KMS-11 (cell line): ENCODE data around the gene TUBA1C.
"Not testable (repeated sequence)": the region's sequence is repeated elsewhere in the genome, so short reads cannot be mapped to it uniquely, and the experiment has no call there.

Experiments used
- H2AFZ ChIP-seq: fragments of 200-600 bp; sonication (generic); 2 replicates; pipeline ENCODE4 v1.6.1; 2016; ENCODE audit warnings: antibody characterized with exemption, mixed run types, low read depth
- H3K27ac ChIP-seq: fragments of 200-600 bp; sonication (generic); 2 replicates; pipeline ENCODE4 v1.6.1; 2016; ENCODE audit warnings: mild to moderate bottlenecking, mixed run types
- H3K27me3 ChIP-seq: fragments of 200-600 bp; sonication (generic); 2 replicates; pipeline ENCODE4 v1.6.1; 2017; ENCODE audit warnings: mild to moderate bottlenecking, low read depth, mixed run types, moderate library complexity; ENCODE audit not compliant: insufficient read depth
- H3K36me3 ChIP-seq: fragments of 200-600 bp; sonication (generic); 2 replicates; pipeline ENCODE4 v1.6.1; 2017; ENCODE audit warnings: mild to moderate bottlenecking, mixed run types; ENCODE audit not compliant: insufficient read depth
- H3K4me1 ChIP-seq: fragments of 200-600 bp; sonication (generic); 2 replicates; pipeline ENCODE4 v1.6.1; 2016; ENCODE audit warnings: mild to moderate bottlenecking, low read depth, mixed run types; ENCODE audit not compliant: poor library complexity, severe bottlenecking
- H3K4me2 ChIP-seq: fragments of 200-600 bp; sonication (generic); 2 replicates; pipeline ENCODE4 v1.7.0; 2016; ENCODE audit warnings: mild to moderate bottlenecking, mixed run types
- H3K4me3 ChIP-seq: fragments of 200-600 bp; sonication (generic); IDR thresholded peaks from 2 replicates; pipeline ENCODE4 v1.6.1; 2017; ENCODE audit warnings: low read depth, low read length, mixed read lengths; ENCODE audit not compliant: insufficient read depth
- H3K79me2 ChIP-seq: fragments of 200-600 bp; sonication (generic); 2 replicates; pipeline ENCODE4 v1.6.1; 2016; ENCODE audit warnings: low read depth, mixed run types; ENCODE audit not compliant: insufficient read depth
- H3K9ac ChIP-seq: fragments of 200-600 bp; sonication (generic); 2 replicates; pipeline ENCODE4 v1.6.1; 2016; ENCODE audit warnings: mild to moderate bottlenecking, mixed run types
- H4K20me1 ChIP-seq: fragments of 200-600 bp; sonication (generic); 2 replicates; pipeline ENCODE4 v1.6.1; 2016; ENCODE audit warnings: mild to moderate bottlenecking, mixed run types; ENCODE audit not compliant: insufficient read depth
- TF ChIP-seq, protein P1 (sequence below): fragments of 200-600 bp; sonication (generic); conservative IDR thresholded peaks from 2 replicates; pipeline ENCODE4 v1.6.1; 2017; ENCODE audit warnings: low read depth, mild to moderate bottlenecking, antibody characterized with exemption, low read length, moderate library complexity, mixed read lengths

Gene TUBA1C

DNA sequence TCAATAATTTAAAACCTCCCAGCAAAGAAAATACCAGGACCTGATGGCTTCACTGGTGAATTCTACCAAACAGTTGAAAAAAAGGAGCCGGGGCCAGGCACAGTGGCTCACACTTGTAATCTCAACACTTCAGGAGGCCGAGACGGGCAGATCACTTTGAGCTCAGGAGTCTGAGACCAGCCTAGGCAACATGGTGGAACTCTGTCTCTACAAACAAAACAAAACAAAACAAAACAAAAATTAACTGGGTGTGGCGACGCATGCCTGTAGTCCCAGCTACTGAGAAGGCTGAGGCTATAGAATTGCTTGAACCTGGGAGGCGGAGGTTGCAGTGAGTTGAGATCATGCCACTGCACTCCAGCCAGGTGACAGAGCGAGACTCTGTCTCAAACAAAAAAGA is 44.5 kb downstream of the TUBA1C start:
- Histone ChIP-seq H3K79me2 (no peaks in the 10 kb centered on the region), H3K27ac (no peak overlapping the region), H3K36me3 (no peaks in the 10 kb centered on the region), H4K20me1 (no peaks in the 10 kb centered on the region), H3K4me1 (peaks cover 16% of the 10 kb centered on the region), H2AFZ (no peak overlapping the region), H3K9ac (no peak overlapping the region), H3K4me2 (no peak overlapping the region), H3K27me3 (no peaks in the 10 kb centered on the region), H3K4me3 (no peak overlapping the region)
- TF ChIP-seq, protein P1, sequence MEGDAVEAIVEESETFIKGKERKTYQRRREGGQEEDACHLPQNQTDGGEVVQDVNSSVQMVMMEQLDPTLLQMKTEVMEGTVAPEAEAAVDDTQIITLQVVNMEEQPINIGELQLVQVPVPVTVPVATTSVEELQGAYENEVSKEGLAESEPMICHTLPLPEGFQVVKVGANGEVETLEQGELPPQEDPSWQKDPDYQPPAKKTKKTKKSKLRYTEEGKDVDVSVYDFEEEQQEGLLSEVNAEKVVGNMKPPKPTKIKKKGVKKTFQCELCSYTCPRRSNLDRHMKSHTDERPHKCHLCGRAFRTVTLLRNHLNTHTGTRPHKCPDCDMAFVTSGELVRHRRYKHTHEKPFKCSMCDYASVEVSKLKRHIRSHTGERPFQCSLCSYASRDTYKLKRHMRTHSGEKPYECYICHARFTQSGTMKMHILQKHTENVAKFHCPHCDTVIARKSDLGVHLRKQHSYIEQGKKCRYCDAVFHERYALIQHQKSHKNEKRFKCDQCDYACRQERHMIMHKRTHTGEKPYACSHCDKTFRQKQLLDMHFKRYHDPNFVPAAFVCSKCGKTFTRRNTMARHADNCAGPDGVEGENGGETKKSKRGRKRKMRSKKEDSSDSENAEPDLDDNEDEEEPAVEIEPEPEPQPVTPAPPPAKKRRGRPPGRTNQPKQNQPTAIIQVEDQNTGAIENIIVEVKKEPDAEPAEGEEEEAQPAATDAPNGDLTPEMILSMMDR, result no peak

DNA sequence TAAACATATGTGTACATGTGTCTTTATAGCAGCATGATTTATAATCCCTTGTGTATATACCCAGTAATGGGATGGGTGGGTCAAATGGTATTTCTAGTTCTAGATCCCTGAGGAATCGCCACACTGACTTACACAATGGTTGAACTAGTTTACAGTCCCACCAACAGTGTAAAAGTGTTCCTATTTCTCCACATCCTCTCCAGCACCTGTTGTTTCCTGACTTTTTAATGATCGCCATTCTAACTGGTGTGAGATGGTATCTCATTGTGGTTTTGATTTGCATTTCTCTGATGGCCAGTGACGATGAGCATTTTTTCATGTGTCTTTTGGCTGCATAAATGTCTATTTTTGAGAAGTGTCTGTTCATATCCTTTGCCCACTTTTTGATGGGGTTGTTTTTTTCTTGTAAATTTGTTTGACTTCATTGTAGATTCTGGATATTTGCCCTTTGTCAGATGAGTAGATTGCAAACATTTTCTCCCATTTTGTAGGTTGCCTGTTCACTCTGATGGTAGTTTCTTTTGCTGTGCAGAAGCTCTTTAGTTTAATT is 45.6 kb downstream of the TUBA1C start:
- not testable (repeated sequence) for H3K9ac ChIP-seq, H3K27me3 ChIP-seq, H3K36me3 ChIP-seq

DNA sequence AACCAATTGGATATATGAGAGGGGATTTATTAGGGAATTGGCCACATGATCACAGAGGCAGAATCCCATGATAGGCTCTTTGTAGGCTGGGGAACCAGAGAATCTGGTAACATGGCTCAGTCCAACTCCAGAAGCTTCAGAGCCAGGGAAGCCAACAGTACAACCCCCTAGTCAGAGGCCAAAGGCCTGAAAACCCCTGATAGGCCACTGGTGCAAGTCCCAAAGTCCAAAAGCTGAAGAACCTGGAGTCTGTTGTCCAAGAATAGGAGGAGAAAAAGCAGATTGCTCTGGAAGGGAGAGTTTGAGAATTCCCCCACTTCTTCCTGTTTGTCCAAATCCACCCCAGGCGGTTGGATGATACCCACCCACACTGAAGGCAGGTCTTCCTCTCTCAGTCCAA is 49.9 kb downstream of the TUBA1C start:
- Histone ChIP-seq H3K79me2 (no peaks in the 10 kb centered on the region), H3K36me3 (no peaks in the 10 kb centered on the region), H3K4me3 (no peak overlapping the region), H3K27ac (no peak overlapping the region), H4K20me1 (no peaks in the 10 kb centered on the region), H3K4me2 (no peak overlapping the region), H3K9ac (no peak overlapping the region), H3K27me3 (no peaks in the 10 kb centered on the region), H3K4me1 (peaks cover 8% of the 10 kb centered on the region), H2AFZ (no peak overlapping the region)
- TF ChIP-seq, protein P1, result no peak

More for the DNA sequence above, 45.6 kb downstream of the TUBA1C start:
- H4K20me1 ChIP-seq, H2AFZ ChIP-seq, H3K4me3 ChIP-seq, H3K4me2 ChIP-seq, H3K27ac ChIP-seq, H3K79me2 ChIP-seq: not testable (repeated sequence)
- peaks cover 16% of the 10 kb centered on the region for H3K4me1 ChIP-seq

DNA sequence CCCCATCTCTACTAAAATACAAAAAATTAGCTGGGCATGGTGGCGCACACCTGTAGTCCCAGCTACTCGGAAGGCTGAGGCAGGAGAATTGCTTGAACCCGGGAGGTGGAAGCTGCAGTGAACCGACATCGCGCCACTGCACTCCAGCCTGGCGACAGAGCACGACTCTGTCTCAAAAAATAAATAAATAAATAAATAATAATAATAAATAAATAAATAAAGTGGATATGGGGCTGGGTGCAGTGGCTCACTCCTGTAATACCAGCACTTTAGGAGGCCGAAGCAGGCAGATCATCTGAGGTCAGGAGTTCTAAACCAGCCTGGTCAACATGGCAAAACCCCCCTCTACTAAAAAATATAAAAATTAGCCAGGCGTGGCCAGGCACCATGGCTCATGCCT is 52.2 kb downstream of the TUBA1C start:
- not testable (repeated sequence) for H3K27ac ChIP-seq

DNA sequence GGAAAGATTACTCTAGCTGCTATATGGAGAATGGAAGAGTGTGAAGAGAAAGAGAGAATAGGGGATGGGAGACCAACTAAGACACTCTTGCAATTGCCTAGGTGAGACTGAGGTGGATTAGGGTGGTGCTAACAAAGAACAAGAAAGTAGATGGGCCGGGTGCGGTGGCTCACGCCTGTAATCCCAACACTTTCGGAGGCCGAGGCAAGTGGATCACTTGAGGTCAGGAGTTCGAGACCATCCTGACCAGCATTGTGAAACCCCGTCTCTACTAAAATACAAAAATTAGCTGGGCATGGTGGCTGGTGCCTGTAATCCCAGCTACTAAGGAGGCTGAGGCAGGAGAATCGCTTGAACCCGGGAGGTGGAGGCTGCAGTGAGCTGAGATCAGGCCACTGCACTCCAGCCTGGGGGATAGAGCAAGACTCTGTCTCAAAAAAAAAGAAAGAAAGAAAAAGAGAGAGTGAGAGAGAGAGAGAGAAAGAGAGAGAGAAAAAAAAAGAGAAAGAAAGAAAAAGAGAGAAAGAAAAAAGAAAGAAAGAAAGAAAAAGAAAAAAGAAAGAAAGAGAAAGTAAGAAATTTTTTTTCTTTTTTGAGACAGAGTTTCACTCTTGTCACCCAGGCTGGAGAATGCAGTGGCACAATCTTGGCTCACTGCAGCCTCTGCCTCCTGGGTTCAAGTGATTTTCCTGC is 55.7 kb downstream of the TUBA1C start:
- H3K36me3 ChIP-seq, H2AFZ ChIP-seq, H3K4me3 ChIP-seq, H3K4me2 ChIP-seq, H3K27ac ChIP-seq, H4K20me1 ChIP-seq, H3K9ac ChIP-seq, H3K27me3 ChIP-seq: not testable (repeated sequence)
- Histone ChIP-seq H3K79me2 (peaks cover 12% of the 10 kb centered on the region; the same call in 1 of the 2 replicates), H3K4me1 (peaks cover 28% of the 10 kb centered on the region)

More for the DNA sequence above, 52.2 kb downstream of the TUBA1C start:
- H3K4me2 ChIP-seq, H2AFZ ChIP-seq, H3K4me3 ChIP-seq, H3K9ac ChIP-seq, H4K20me1 ChIP-seq, H3K36me3 ChIP-seq, H3K27me3 ChIP-seq, H3K79me2 ChIP-seq: not testable (repeated sequence)
- peaks cover 14% of the 10 kb centered on the region for H3K4me1 ChIP-seq

DNA sequence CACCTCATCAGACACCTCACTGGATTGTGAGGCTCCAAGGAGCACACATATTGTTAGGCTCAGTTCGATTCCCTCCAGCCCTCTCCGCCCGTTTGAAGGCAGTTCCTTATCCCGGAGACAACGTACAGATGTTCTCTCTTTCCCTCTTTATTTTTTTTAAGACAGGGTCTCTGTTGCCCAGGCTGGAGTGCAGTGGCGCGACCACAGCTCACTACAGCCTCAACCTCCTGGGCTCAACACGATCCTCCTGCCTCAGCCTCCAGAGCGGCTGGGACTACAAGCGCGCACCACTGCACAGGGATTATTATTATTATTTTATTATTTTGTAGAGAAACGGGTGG is 57.5 kb downstream of the TUBA1C start:
- H2AFZ ChIP-seq, result peak overlapping the region; percentile 80
- peaks cover 12% of the 10 kb centered on the region; the same call in 1 of the 2 replicates for H3K79me2 ChIP-seq
- H3K4me3 ChIP-seq, result no peak overlapping the region
- TF ChIP-seq, protein P1, result no peak
- H3K27ac ChIP-seq, result peak overlapping the region; percentile 32; the same call in 1 of the 2 replicates
- H3K4me1 ChIP-seq, result peaks cover 28% of the 10 kb centered on the region
- no peaks in the 10 kb centered on the region for H3K36me3 ChIP-seq
- no peaks in the 10 kb centered on the region for H4K20me1 ChIP-seq
- H3K27me3 ChIP-seq, result no peaks in the 10 kb centered on the region
- H3K4me2 ChIP-seq, result peak overlapping the region; percentile 79
- peak overlapping the region; percentile 56; the same call in 1 of the 2 replicates for H3K9ac ChIP-seq
